Activated T-cell treated with anti-CD3 and anti-CD28 coated beads, Interleukin-2, amount 50 U/mL, for 72 hours (primary cell): ENCODE data around the gene PYROXD2. TPM values are rescaled to one million over a fixed set of nuclear protein-coding genes. Genes with fewer than 3 reads are reported as not detected.
A peak's percentile ranks its signal among the peaks of the same experiment; 100 is the strongest.

ENCODE experiments used
- ATAC-seq, 2 donors: fragments of 150-1000 bp; cut with Tn5 transposase; replicated peaks in 1 of 2; 2 replicates each; pipeline ENCODE4 v1.10.0; 2021; ENCODE audit warnings: moderate library complexity in 2 of 2, mild to moderate bottlenecking in 1 of 2
- DNase-seq, 2 donors: peaks; one replicate each; pipeline ENCODE4 v3.0.0; 2021 to 2022; ENCODE audit warnings: mixed read lengths in 1 of 2
- H3K27ac Mint-ChIP-seq: one replicate; pipeline ENCODE4 v1.8.0; 2022; ENCODE audit warnings: mild to moderate bottlenecking, moderate library complexity, mixed read lengths
- H3K27me3 Mint-ChIP-seq: one replicate; pipeline ENCODE4 v1.8.0; 2022; ENCODE audit warnings: low read depth, mixed read lengths
- H3K36me3 Mint-ChIP-seq, 2 donors: one replicate each; pipeline ENCODE4 v1.8.0; 2022; ENCODE audit warnings: mixed read lengths in 2 of 2, mild to moderate bottlenecking in 1 of 2; ENCODE audit not compliant: insufficient read depth in 2 of 2
- H3K4me1 Mint-ChIP-seq: one replicate; pipeline ENCODE4 v1.8.0; 2022; ENCODE audit warnings: low read depth, mixed read lengths
- H3K4me3 Mint-ChIP-seq, 2 donors: one replicate each; pipeline ENCODE4 v1.8.0; 2022; ENCODE audit warnings: mild to moderate bottlenecking in 2 of 2, mixed read lengths in 2 of 2, moderate library complexity in 2 of 2
- H3K9me3 Mint-ChIP-seq, 2 donors: one replicate each; pipeline ENCODE4 v1.8.0; 2022; ENCODE audit warnings: mixed read lengths in 2 of 2
- total RNA-seq, 2 donors: library from RNA; stranded (reverse); gene quantifications; one replicate each; pipeline ENCODE4 v1.2.3, GENCODE V29; 2022

PYROXD2 gene
- total RNA-seq, 2 donors from 2014 or later, result 6.7 to 10.4 TPM

DNA sequence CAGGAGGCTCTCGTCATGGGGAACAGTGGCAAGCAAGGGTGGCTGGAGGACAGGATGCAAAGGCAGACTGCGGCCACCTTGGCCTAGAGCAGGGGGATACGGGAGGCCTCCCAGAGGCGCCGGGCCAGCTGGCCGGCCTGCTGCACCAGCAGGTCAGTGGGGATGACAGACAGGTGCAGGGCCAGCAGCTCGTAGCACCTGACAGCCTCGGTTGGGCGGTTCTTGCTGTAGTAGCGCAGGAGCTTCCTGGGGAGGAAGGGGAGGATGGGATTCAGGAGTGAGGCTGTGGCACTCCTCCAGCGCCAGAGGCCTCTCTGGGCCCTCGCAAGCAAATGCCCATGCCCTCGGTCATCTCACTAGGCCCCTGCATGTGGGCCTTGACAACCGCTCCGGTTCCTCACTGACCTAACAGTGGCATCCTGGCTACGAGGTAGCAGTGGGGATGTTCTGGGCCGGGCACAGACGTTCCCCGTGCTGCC is 2.5 kb upstream of the PYROXD2 start:
- DNase-seq, result no peak
- H3K4me3 Mint-ChIP-seq, result no peak overlapping the region
- no peaks in the 10 kb centered on the region for H3K27me3 Mint-ChIP-seq
- ATAC-seq, result no peak
- H3K4me1 Mint-ChIP-seq, result peaks cover 9% of the 10 kb centered on the region
- no peaks in the 10 kb centered on the region for H3K9me3 Mint-ChIP-seq
- H3K27ac Mint-ChIP-seq, result no peak overlapping the region
- peaks cover 0 to 2% of the 10 kb centered on the region in 2 donors for H3K36me3 Mint-ChIP-seq

DNA sequence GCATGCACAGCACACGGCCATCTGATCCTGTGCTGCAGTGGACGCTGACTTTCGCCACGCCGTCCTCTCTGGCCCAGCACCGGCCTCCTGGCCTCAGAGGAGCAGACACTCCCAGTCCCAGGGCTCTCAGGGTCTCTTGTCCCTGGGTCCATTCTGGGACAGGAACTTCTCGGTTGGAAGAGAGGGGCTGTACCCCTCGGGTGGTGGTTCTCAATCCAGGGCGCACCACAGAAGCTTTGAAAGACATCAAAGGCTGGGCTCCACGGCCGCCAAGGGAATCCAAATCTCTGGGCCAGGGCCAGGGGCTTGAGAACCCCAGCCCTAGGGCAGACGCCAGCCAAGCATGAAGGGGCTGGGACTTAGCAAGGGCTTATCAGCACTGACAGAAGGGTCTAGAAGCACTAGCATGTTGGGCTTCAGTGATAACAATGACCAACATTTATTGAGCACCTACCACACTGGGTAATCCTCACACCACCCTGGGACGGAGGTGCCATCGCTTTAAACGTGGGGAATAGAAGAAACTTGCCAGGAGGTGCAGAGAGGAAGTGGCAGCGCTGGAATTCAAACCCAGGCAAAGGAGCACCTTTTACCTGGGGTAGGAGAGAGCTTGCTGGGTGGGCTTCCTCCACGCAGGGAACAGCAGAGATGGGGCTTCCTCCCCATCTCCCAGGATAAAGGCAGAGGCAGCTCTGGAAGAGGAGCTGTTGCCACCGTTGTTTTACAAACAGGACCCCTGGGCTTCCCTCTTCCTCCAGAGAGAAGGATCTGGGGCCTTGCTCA is 1.8 kb upstream of the PYROXD2 start:
- no peaks in the 10 kb centered on the region for H3K27me3 Mint-ChIP-seq
- ATAC-seq (no peak), DNase-seq (no peak)
- peaks cover 0 to 2% of the 10 kb centered on the region in 2 donors for H3K36me3 Mint-ChIP-seq
- H3K27ac Mint-ChIP-seq, result no peak overlapping the region
- no peaks in the 10 kb centered on the region for H3K9me3 Mint-ChIP-seq
- no peak overlapping the region for H3K4me3 Mint-ChIP-seq
- peaks cover 9% of the 10 kb centered on the region for H3K4me1 Mint-ChIP-seq

DNA sequence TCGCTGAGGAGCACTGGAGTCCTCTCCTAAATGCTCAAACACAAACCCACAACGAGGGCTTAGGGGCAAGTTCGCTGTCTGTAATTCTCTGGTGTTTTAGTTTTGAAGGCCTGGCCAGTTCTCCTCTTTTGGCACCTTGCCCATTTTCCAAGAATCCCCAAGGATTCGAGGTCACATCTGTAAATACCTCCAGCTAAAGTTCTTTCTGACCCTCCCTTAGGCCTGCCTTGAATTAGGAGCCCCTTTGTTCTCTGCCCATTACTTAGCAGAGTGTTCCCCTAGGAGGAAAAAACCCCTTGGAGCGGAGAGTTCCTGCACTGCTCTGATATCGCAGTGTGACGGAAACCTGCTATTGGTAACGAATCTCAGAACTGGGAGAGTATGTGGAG is 743 bp upstream of the PYROXD2 start:
- no peak for DNase-seq
- Mint-ChIP-seq H3K9me3 (no peaks in the 10 kb centered on the region), H3K27me3 (no peaks in the 10 kb centered on the region), H3K4me1 (peaks cover 9% of the 10 kb centered on the region), H3K27ac (no peak overlapping the region), H3K4me3 (no peak overlapping the region), H3K36me3 (peaks cover 0 to 2% of the 10 kb centered on the region in 2 donors)
- ATAC-seq, result no peak

DNA sequence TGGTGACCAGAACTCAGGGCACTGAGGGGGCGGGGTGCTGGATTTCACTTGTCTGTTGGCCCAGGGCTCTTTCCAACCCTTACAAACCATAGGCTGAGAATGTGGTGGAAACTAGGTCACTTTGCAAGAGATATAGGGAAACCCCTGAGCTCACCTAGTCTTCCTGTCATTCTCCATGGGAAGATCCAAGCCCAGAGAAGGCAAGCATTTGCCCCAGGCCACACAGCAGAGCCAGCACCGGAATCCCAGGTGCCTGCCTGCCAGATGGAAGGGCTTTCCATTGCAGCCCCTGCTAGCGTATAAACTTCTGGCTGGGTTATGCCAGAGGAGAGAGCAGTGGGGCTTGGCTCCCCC is 427 bp downstream of the PYROXD2 start:
- H3K27ac Mint-ChIP-seq, result peak overlapping the region; percentile 34
- H3K4me3 Mint-ChIP-seq, result peak overlapping the region; percentile 83 to 86
- H3K9me3 Mint-ChIP-seq, result no peaks in the 10 kb centered on the region
- no peaks in the 10 kb centered on the region for H3K36me3 Mint-ChIP-seq
- no peaks in the 10 kb centered on the region for H3K27me3 Mint-ChIP-seq
- peaks cover 9% of the 10 kb centered on the region for H3K4me1 Mint-ChIP-seq
- ATAC-seq (no peak), DNase-seq (no peak)

DNA sequence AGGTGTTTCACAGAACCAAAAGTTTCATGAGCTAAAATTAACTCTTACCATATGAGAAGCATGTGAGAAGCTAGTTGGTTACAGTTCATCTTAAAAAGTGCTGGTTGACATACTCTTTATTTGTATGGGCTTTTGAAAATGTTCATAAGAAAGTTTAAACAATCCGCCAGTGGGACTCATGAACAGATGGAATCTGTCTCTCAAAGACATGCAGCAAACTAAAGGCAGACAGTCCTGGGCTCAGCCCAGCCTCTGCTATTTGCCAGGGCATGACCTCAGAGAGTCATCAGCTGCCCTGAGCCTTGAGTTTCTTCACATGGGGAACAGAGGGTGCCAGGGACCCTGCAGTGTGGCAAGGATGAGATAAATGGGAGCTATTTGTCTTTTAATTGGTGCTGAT is 3.2 kb downstream of the PYROXD2 start:
- Mint-ChIP-seq H3K36me3 (no peaks in the 10 kb centered on the region), H3K4me1 (peaks cover 9% of the 10 kb centered on the region), H3K27me3 (no peaks in the 10 kb centered on the region), H3K9me3 (no peaks in the 10 kb centered on the region), H3K4me3 (no peak overlapping the region), H3K27ac (no peak overlapping the region)
- ATAC-seq (no peak), DNase-seq (no peak)

DNA sequence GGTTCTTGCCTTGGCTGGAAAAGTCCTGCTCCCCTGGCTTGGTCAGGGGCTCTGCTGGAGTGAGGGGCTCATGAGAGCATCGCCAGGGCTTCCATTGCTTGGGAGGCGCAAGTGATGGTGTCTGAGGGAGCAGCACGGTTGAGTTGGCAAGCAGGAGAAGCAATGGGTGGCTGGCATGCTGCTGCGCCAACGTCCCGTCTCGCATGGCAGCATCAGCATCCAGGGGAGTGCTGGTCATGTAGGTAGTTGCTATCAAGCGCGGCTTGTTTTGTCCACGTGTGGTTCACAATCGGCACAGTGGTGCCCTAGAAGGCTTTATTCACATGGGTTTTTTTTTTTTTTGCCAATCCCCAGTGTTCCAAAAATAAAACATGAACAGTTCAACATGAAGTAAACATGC is 3.8 kb downstream of the PYROXD2 start:
- ATAC-seq (no peak), DNase-seq (no peak)
- H3K9me3 Mint-ChIP-seq, result no peaks in the 10 kb centered on the region
- H3K27ac Mint-ChIP-seq, result no peak overlapping the region
- no peaks in the 10 kb centered on the region for H3K27me3 Mint-ChIP-seq
- no peak overlapping the region for H3K4me3 Mint-ChIP-seq
- peaks cover 9% of the 10 kb centered on the region for H3K4me1 Mint-ChIP-seq
- no peaks in the 10 kb centered on the region for H3K36me3 Mint-ChIP-seq

DNA sequence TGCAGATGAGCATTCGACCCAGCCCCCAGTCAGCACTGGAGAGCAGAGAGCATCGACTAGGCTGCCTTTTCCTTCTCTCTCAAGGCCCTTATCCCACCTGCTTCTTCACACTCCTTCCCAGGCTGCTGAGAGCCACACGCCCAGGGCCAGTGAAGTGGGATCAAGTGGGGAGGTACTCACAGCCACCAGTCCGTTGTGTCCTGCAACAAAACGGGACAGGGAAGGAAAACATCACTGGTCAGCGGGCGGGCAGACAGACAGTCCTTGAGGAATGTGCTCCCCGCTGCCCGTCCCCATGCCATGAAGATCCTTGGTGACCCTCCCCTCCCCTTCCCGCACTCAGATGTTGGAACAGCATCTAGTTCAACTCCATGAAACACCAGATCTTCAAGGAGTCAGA is 4.2 kb downstream of the PYROXD2 start:
- DNase-seq (no peak), ATAC-seq (no peak)
- H3K4me1 Mint-ChIP-seq, result peaks cover 9% of the 10 kb centered on the region
- no peak overlapping the region for H3K27ac Mint-ChIP-seq
- no peak overlapping the region for H3K4me3 Mint-ChIP-seq
- H3K9me3 Mint-ChIP-seq, result no peaks in the 10 kb centered on the region
- no peaks in the 10 kb centered on the region for H3K27me3 Mint-ChIP-seq
- H3K36me3 Mint-ChIP-seq, result no peaks in the 10 kb centered on the region

DNA sequence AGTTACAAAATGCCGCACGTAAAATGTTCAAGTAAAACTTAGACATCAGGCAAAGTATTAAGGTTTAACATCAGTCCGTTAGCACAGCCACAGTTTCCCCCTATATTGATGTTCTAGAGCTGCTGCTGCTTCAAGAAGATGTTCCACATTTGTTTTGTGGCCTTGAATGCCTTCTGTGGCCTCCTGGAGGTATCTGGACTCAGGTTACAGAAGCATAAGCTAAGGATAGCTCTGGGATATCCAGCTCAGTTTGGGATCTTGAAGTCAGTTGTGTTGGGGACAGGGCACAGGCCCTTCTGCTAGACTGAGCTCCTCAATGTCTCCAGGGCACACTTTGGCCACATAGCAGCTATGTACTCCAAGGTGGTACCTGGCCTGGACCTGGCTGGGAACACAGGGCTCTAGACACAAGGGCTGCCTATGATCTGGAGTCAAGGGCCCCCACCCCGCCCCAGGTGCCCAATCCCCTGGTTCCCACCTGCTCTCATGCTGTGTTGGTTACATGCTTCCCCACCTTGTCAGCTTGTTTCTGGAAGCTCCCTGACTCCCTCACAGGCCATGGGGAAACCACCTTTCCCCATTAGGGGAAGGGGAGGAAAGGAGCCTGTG is 4.7 kb downstream of the PYROXD2 start:
- Mint-ChIP-seq H3K9me3 (no peaks in the 10 kb centered on the region), H3K27me3 (no peaks in the 10 kb centered on the region), H3K4me3 (no peak overlapping the region), H3K36me3 (no peaks in the 10 kb centered on the region), H3K4me1 (peaks cover 12% of the 10 kb centered on the region), H3K27ac (no peak overlapping the region)
- no peak for ATAC-seq
- DNase-seq, result no peak

DNA sequence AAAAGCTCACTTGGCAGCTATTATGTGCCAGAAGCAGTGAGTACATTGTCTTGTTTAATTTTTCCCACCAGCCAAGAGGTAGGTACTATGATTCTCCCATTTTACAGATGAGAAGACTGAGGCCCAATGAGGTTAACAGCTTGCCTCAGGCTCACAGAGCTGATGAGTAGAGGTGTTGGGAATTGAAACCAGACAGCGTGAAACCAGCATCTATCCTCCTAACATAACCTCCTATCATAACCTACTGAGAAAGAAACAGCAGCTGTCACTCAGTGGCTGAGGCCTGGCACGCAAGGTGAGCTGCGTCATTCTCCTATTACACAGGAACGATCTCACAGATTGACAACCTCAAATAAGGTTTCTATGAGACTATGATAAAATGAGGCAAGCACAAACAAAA is 6.2 kb downstream of the PYROXD2 start:
- no peaks in the 10 kb centered on the region for H3K36me3 Mint-ChIP-seq
- no peak overlapping the region for H3K27ac Mint-ChIP-seq
- ATAC-seq (peak in 1 of 2 donors; percentile 33), DNase-seq (no peak)
- peaks cover 17% of the 10 kb centered on the region for H3K4me1 Mint-ChIP-seq
- H3K27me3 Mint-ChIP-seq, result no peaks in the 10 kb centered on the region
- H3K9me3 Mint-ChIP-seq, result no peaks in the 10 kb centered on the region
- H3K4me3 Mint-ChIP-seq, result no peak overlapping the region

DNA sequence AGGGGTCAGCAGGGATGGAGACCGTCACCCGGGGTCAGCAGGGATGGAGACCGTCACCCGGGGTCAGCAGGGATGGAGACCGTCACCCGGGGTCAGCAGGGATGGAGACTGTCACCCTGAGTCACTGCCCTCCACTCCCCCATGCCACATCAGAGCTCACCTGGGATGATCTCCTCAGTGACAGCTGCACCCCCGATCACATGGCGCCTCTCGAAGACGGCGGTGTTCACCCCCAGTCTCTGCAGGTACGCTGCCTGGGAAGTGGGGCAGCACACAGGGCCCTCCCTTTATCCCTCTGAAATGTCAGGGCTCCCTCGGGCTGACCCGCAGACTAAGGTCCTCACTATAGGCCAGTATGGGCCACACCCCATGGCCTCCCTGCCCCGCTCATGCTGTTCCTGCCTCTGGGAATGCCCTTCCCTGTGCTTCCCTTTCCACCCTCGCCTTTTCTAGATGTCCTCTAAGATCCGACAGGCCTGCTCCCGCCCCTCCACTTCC is 7.2 kb downstream of the PYROXD2 start:
- H3K9me3 Mint-ChIP-seq, result no peaks in the 10 kb centered on the region
- H3K36me3 Mint-ChIP-seq, result peaks cover 0 to 4% of the 10 kb centered on the region in 2 donors
- peaks cover 23% of the 10 kb centered on the region for H3K4me1 Mint-ChIP-seq
- DNase-seq (no peak), ATAC-seq (no peak)
- no peak overlapping the region for H3K27ac Mint-ChIP-seq
- no peaks in the 10 kb centered on the region for H3K27me3 Mint-ChIP-seq
- no peak overlapping the region for H3K4me3 Mint-ChIP-seq

DNA sequence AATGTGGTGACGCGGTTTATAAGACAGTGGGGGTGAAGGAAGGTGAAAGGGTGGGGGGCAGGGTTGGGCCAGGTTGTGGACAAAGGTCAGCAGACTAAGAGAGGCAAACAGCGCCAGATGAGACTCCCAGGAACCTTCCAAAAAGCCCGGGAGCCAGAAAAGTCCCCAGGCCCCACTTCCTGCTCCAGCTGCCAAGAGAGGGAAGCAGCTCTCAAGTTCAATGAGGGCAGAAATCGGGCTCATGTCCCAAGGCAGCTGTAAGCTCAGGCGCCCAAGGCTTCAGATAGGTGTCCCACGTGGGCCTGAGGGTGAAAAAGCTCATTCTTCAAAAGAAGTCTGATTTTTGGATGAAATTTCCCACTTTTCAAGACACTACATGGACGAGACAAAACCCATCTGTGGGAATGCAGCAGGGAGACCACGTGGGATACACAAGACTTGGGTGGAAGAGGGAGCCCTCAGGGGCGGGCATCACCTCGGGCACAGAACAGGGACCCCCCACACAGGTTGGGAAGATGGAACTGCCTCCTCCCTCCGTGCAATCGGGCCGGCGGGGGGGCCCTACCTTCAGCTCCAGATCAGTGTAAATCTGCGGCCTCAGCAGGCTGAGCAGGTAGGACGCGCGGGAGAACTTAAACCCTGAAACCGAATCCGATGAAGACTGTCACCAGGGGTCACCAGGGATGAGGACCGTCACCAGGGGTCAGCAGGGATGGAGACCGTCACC is 7.8 kb downstream of the PYROXD2 start:
- Mint-ChIP-seq H3K27ac (no peak overlapping the region), H3K4me1 (peaks cover 23% of the 10 kb centered on the region), H3K36me3 (peaks cover 0 to 4% of the 10 kb centered on the region in 2 donors), H3K9me3 (no peaks in the 10 kb centered on the region), H3K27me3 (no peaks in the 10 kb centered on the region), H3K4me3 (no peak overlapping the region)
- no peak for ATAC-seq
- no peak for DNase-seq

DNA sequence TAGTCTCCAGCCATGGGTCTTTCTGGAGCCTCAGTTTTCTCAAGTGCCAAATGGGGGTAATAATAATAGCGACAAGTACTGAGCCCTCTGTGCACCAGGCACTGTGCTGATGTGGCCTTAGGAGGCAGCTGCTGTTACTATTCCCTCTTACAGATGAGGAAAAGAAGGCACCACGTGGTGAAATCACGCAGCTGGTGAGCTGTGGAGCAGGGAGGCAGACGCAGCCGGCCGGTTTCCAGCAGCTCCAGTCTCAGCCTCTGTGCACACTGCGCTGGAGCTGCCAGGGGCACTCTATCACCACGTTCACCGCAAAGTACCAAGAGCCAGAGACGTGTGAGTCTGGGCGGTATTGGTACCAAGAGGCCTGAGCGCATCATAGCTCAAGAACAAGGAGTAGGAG is 9.6 kb downstream of the PYROXD2 start:
- H3K4me1 Mint-ChIP-seq, result peaks cover 23% of the 10 kb centered on the region
- no peaks in the 10 kb centered on the region for H3K27me3 Mint-ChIP-seq
- no peaks in the 10 kb centered on the region for H3K9me3 Mint-ChIP-seq
- no peak overlapping the region for H3K27ac Mint-ChIP-seq
- DNase-seq, result no peak
- ATAC-seq, result no peak
- H3K4me3 Mint-ChIP-seq, result no peak overlapping the region
- peaks cover 0 to 4% of the 10 kb centered on the region in 2 donors for H3K36me3 Mint-ChIP-seq
